RWPE2 (cell line): ENCODE data around the gene DVL1.

Experiments
- ATAC-seq: fragments of 200-7000 bp; cut with Tn5 transposase; 3 replicates; pipeline ENCODE4 v1.9.1; 2021; ENCODE audit warnings: low read depth
- DNase-seq: peaks from one replicate; pipeline ENCODE4 v3.0.0-alpha.2; 2020; ENCODE audit warnings: low spot score
- H3K27ac ChIP-seq: fragments of 450-650 bp; 2 replicates; pipeline ENCODE4 v1.5.1; 2017; ENCODE audit warnings: mild to moderate bottlenecking; ENCODE audit not compliant: poor library complexity, severe bottlenecking
- H3K27me3 ChIP-seq: fragments of 250-450 bp; sonication (Bioruptor Pico); 2 replicates; pipeline ENCODE4 v1.5.1; 2021; ENCODE audit warnings: mild to moderate bottlenecking, moderate library complexity; ENCODE audit not compliant: insufficient read depth, poor library complexity, severe bottlenecking
- H3K36me3 ChIP-seq: fragments of 250-450 bp; sonication (Bioruptor Pico); 2 replicates; pipeline ENCODE4 v1.5.1; 2020; ENCODE audit warnings: low read depth, mild to moderate bottlenecking, moderate library complexity
- H3K4me1 ChIP-seq: fragments of 250-450 bp; sonication (Bioruptor Pico); 2 replicates; pipeline ENCODE4 v1.5.1; 2021; ENCODE audit warnings: mild to moderate bottlenecking, moderate library complexity; ENCODE audit not compliant: insufficient read depth, poor library complexity, severe bottlenecking
- H3K4me3 ChIP-seq: fragments of 250-450 bp; sonication (Bioruptor Pico); 2 replicates; pipeline ENCODE4 v1.5.1; 2021; ENCODE audit warnings: mild to moderate bottlenecking, moderate library complexity; ENCODE audit not compliant: severe bottlenecking
- H3K9me3 ChIP-seq: fragments of 250-450 bp; sonication (Bioruptor Pico); 2 replicates; pipeline ENCODE4 v1.5.1; 2021; ENCODE audit warnings: mild to moderate bottlenecking, moderate library complexity; ENCODE audit not compliant: severe bottlenecking
- CTCF ChIP-seq: fragments of 450-650 bp; IDR thresholded peaks from one replicate; pipeline ENCODE4 v1.5.1; 2017; ENCODE audit warnings: mild to moderate bottlenecking, moderate library complexity; ENCODE audit not compliant: poor library complexity, severe bottlenecking

DVL1 gene

GRCh38 chr1:1315435-1315954 is 33.7 kb downstream of the DVL1 start:
- no peak for ATAC-seq
- Histone ChIP-seq H3K4me1 (peaks cover 6% of the 10 kb centered on the region), H3K27ac (no peak overlapping the region), H3K36me3 (peaks cover 85% of the 10 kb centered on the region), H3K27me3 (no peaks in the 10 kb centered on the region), H3K9me3 (no peaks in the 10 kb centered on the region), H3K4me3 (no peak overlapping the region)
- no peak for DNase-seq
- TF ChIP-seq CTCF, result no peak

GRCh38 chr1:1314678-1315335 is 34.4 kb downstream of the DVL1 start:
- Histone ChIP-seq H3K4me3 (no peak overlapping the region), H3K27me3 (no peaks in the 10 kb centered on the region), H3K4me1 (peaks cover 6% of the 10 kb centered on the region), H3K36me3 (peaks cover 85% of the 10 kb centered on the region), H3K9me3 (no peaks in the 10 kb centered on the region), H3K27ac (no peak overlapping the region)
- no peak for ATAC-seq
- DNase-seq, result no peak
- no peak for TF ChIP-seq CTCF

- no peak for TF ChIP-seq CTCF
- H3K27ac ChIP-seq, result no peak overlapping the region
- H3K27me3 ChIP-seq, result no peaks in the 10 kb centered on the region
- peaks cover 6% of the 10 kb centered on the region for H3K4me1 ChIP-seq
- DNase-seq, result no peak
- H3K9me3 ChIP-seq, result no peaks in the 10 kb centered on the region
- H3K4me3 ChIP-seq, result no peak overlapping the region
- H3K36me3 ChIP-seq, result peaks cover 82% of the 10 kb centered on the region
- ATAC-seq, result no peak
Measured at GRCh38 chr1:1314237-1314586, 35.0 kb downstream of the DVL1 start.

- Histone ChIP-seq H3K27me3 (no peaks in the 10 kb centered on the region), H3K4me1 (peaks cover 6% of the 10 kb centered on the region), H3K4me3 (no peak overlapping the region), H3K27ac (no peak overlapping the region), H3K36me3 (peaks cover 77% of the 10 kb centered on the region), H3K9me3 (no peaks in the 10 kb centered on the region)
- ATAC-seq, result no peak
- DNase-seq, result no peak
- no peak for TF ChIP-seq CTCF
Measured at GRCh38 chr1:1313500-1314236, 35.5 kb downstream of the DVL1 start.
